ENCODE measurements around the gene LDLRAD4. TPM values are rescaled to one million over a fixed set of nuclear protein-coding genes. Genes with fewer than 3 reads are reported as not detected.

LDLRAD4 gene
- total RNA-seq, 4 donors from 2014 or later, result 14.0 to 36.9 (median 29.3) TPM

- 93 to 96% methylated on average over 4 of the region's 4 CpGs for WGBS, 2 donors
- H3K4me3 ChIP-seq, result no peak overlapping the region
Measured at GRCh38 chr18:13390711-13391110, 172.2 kb downstream of the LDLRAD4 start.

GRCh38 chr18:13392029-13392750 is 173.6 kb downstream of the LDLRAD4 start:
- Histone ChIP-seq H3K4me1 (peaks cover 0 to 12% (median 0%) of the 10 kb centered on the region in 4 donors), H3K36me3 (no peaks in the 10 kb centered on the region), H3K27me3 (no peaks in the 10 kb centered on the region), H3K27ac (no peak overlapping the region), H3K4me3 (no peak overlapping the region), H3K9me3 (no peaks in the 10 kb centered on the region)
- TF ChIP-seq EP300 (IDR thresholded peaks at IDR 0.05) (no peak), CTCF (IDR thresholded peaks at IDR 0.05) (no peak), POLR2A (IDR thresholded peaks at IDR 0.05) (no peak)
- no peak for DNase-seq (ENCODE audit: low spot score in 2 of 2)
- 90 to 93% methylated on average over 12 of the region's 12 CpGs for WGBS, 2 donors

More at GRCh38 chr18:13390711-13391110, 172.2 kb downstream of the LDLRAD4 start:
- Histone ChIP-seq H3K36me3 (no peaks in the 10 kb centered on the region), H3K4me1 (peaks cover 0 to 12% (median 0%) of the 10 kb centered on the region in 4 donors), H3K27ac (no peak overlapping the region), H3K27me3 (no peaks in the 10 kb centered on the region), H3K9me3 (no peaks in the 10 kb centered on the region)
- TF ChIP-seq EP300 (IDR thresholded peaks at IDR 0.05) (no peak), CTCF (IDR thresholded peaks at IDR 0.05) (no peak), POLR2A (IDR thresholded peaks at IDR 0.05) (no peak)
- no peak for DNase-seq (ENCODE audit: low spot score in 2 of 2)

GRCh38 chr18:13392899-13393298 is 174.3 kb downstream of the LDLRAD4 start:
- no peaks in the 10 kb centered on the region for H3K36me3 ChIP-seq
- no peak for TF ChIP-seq POLR2A (IDR thresholded peaks at IDR 0.05)
- no peak for TF ChIP-seq EP300 (IDR thresholded peaks at IDR 0.05)
- TF ChIP-seq CTCF (IDR thresholded peaks at IDR 0.05), result no peak
- H3K9me3 ChIP-seq, result no peaks in the 10 kb centered on the region
- DNase-seq (ENCODE audit: low spot score in 2 of 2), result no peak
- H3K4me1 ChIP-seq, result peaks cover 0 to 6% (median 0%) of the 10 kb centered on the region in 4 donors
- H3K27me3 ChIP-seq, result no peaks in the 10 kb centered on the region
- no peak overlapping the region for H3K4me3 ChIP-seq
- no peak overlapping the region for H3K27ac ChIP-seq
- 73 to 78% methylated on average over 8 of the region's 8 CpGs for WGBS, 2 donors

- H3K9me3 ChIP-seq, result no peaks in the 10 kb centered on the region
- no peak overlapping the region for H3K27ac ChIP-seq
- H3K36me3 ChIP-seq, result no peaks in the 10 kb centered on the region
- TF ChIP-seq EP300 (IDR thresholded peaks at IDR 0.05), result no peak
- TF ChIP-seq POLR2A (IDR thresholded peaks at IDR 0.05), result no peak
- TF ChIP-seq CTCF (IDR thresholded peaks at IDR 0.05), result no peak
- H3K4me1 ChIP-seq, result peaks cover 0 to 2% (median 0%) of the 10 kb centered on the region in 4 donors
- no peaks in the 10 kb centered on the region for H3K27me3 ChIP-seq
- H3K4me3 ChIP-seq, result no peak overlapping the region
- DNase-seq (ENCODE audit: low spot score in 2 of 2), result no peak
- WGBS, 2 donors, result 85 to 86% methylated on average over 11 of the region's 11 CpGs
Measured at GRCh38 chr18:13393338-13393737, 174.8 kb downstream of the LDLRAD4 start.

GRCh38 chr18:13394801-13395200 is 176.2 kb downstream of the LDLRAD4 start:
- H3K27ac ChIP-seq, result no peak overlapping the region
- TF ChIP-seq CTCF (IDR thresholded peaks at IDR 0.05) (no peak), EP300 (IDR thresholded peaks at IDR 0.05) (no peak), POLR2A (IDR thresholded peaks at IDR 0.05) (no peak)
- no peaks in the 10 kb centered on the region for H3K4me1 ChIP-seq
- H3K36me3 ChIP-seq, result no peaks in the 10 kb centered on the region
- 64 to 71% methylated on average over 3 of the region's 3 CpGs for WGBS, 2 donors
- H3K9me3 ChIP-seq, result no peaks in the 10 kb centered on the region
- H3K4me3 ChIP-seq, result no peak overlapping the region
- no peaks in the 10 kb centered on the region for H3K27me3 ChIP-seq
- DNase-seq (ENCODE audit: low spot score in 2 of 2), result no peak

All from tibial nerve (tissue), 4 donors.